AG09309 (cell line): ENCODE results near the gene DGKZ.

Experiments
- DNase-seq: peaks from one replicate; pipeline ENCODE4 v3.0.0-alpha.2; 2010; ENCODE audit warnings: low read depth
- H3K4me3 ChIP-seq: 2 replicates; pipeline ENCODE4 v1.5.1; 2011; ENCODE audit warnings: mild to moderate bottlenecking, low read depth, low read length, moderate library complexity; ENCODE audit not compliant: control insufficient read depth
- TF ChIP-seq, protein P1 (sequence below): IDR thresholded peaks from 2 replicates; pipeline ENCODE4 v1.5.1; 2011; ENCODE audit warnings: mild to moderate bottlenecking, low read depth, low read length, inconsistent platforms; ENCODE audit not compliant: insufficient read depth, control insufficient read depth; ENCODE audit errors: missing control alignments

The DGKZ gene

GRCh38 chr11:46327829-46328228 lies 19.4 kb upstream of the DGKZ start:
- no peak for DNase-seq
- TF ChIP-seq, protein P1, sequence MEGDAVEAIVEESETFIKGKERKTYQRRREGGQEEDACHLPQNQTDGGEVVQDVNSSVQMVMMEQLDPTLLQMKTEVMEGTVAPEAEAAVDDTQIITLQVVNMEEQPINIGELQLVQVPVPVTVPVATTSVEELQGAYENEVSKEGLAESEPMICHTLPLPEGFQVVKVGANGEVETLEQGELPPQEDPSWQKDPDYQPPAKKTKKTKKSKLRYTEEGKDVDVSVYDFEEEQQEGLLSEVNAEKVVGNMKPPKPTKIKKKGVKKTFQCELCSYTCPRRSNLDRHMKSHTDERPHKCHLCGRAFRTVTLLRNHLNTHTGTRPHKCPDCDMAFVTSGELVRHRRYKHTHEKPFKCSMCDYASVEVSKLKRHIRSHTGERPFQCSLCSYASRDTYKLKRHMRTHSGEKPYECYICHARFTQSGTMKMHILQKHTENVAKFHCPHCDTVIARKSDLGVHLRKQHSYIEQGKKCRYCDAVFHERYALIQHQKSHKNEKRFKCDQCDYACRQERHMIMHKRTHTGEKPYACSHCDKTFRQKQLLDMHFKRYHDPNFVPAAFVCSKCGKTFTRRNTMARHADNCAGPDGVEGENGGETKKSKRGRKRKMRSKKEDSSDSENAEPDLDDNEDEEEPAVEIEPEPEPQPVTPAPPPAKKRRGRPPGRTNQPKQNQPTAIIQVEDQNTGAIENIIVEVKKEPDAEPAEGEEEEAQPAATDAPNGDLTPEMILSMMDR, result no peak
- H3K4me3 ChIP-seq, result no peak overlapping the region

DNA sequence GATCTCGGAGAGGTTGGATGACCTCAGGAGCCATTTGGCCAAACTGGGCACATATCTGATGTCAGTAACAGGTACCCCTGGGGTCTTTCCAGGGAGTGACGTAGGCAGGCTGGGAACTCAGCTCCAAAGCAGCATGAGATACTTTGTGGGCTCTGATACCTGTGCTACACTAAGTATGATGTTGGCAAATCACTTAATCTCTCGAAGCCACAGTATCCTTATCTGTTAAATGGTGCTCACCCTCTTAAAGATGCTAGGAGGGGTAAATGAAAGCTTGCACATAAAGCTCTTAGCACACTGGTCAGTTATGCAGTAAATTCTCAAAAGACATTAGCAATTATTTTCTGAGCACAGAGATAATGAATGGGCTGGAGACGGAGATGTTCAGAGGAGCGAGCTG lies 17.1 kb upstream of the DGKZ start:
- DNase-seq, result no peak
- H3K4me3 ChIP-seq, result no peak overlapping the region
- TF ChIP-seq, protein P1, result no peak

DNA sequence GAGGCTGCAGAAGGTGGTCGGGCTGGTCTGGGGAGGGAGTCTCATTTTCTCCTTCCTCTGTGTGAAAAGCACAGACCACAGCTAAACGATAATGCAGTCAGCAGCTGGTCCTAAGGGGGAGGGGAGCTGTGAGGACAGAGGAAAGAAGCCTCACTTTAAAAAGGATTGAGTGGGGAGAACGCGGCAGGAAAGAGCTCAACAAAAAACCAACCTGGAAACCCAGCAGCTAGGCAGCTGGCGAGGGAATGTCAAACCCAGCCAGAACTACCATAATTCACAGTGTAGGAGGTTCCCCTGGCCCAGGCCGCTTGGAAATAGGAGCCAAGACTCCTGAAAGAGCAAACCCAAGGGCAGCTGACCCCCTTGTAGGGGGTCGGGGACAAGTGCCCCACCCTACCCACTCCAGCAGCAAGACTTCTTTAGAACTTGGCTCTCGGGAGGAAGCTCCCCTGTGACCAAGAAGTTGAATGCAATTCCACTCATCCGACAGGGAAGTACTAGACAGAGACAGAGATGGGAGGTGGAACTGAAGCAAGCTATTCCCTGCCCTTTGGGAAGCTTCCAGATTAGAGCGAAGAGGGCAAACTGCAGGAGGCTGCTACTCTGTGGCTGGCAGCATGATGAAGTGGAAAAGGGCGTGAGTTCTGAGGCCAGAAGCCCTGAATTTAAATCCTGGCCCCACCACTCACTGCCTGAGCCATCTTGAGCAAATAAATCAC lies 16.5 kb upstream of the DGKZ start:
- H3K4me3 ChIP-seq, result no peak overlapping the region
- TF ChIP-seq, protein P1, result no peak
- no peak for DNase-seq

DNA sequence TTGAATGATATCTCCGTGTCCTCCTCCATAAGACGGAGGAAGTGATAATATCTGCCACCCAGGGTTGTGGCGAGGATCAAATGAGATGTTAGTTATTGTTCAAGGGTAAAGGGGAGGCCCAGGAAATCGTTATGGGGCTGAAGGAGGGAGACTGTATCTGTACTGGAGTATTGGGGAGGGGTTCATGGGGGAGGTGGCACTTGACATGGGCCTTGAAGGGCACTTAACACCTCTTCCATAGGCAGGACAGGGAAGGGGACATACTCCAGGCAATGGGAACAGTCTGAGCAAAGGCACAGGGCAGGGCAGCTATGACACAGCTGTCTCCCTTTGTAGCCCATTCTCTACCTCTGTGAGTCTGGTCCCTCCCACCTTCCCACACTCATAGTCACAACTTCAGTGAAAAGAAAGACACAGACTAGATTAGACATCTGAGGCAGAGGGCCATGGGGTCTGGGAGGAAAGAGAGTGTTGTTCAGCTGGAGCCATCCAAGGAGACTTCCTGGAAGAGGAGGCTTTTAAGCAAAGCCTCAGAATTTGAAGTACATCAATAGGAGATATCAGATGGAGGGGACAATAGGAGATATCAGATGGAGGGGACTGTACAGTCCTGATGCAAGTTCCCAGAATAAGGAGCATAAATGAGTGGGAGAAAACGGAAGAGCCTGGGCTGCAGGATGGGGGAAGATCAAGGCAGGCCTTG lies 15.8 kb upstream of the DGKZ start:
- DNase-seq, result no peak
- H3K4me3 ChIP-seq, result no peak overlapping the region
- TF ChIP-seq, protein P1, result no peak

GRCh38 chr11:46332093-46332567 lies 15.1 kb upstream of the DGKZ start:
- DNase-seq, result no peak
- H3K4me3 ChIP-seq, result no peak overlapping the region
- TF ChIP-seq, protein P1, result no peak

DNA sequence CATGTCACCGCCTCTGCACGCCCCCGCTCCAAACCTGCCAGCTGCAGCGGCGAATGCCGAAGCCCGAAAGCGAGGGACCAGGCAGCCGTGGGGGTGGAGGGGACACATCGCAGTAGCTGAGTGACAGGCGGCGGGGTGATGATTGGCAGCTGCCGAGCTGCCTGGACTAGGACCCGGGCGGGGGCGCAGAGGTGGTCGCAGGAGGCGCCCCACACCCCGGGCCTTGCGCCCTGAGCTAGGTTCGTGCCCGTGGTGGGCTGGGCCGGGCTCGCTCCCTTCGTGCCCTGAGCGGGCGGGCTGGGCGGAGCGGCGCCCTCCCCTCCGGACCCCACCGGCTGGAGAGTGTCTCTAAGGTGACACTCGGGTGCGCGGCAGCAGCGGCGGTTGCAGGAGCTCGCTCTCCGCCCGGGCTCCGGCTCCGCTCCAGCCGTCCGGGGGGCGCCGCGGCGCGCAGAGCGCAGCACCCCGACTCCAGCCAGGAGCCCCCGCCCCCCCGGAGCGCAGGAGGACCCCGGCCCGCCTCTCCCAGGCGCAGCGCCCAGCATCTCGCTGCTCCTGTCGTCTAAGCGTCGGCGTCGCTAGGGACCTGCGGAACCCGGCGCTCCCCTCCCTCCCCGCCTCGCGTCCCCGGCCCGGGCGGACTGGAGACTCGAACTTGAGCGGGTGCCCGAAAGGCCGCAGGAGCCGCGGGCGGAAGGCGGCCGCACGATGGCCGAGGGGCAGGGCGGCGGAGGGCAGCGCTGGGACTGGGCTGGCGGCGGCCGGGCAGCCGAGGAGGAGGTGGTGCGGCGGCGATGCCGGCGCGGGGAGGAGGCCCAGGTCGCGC lies 14.5 kb upstream of the DGKZ start:
- TF ChIP-seq, protein P1, result no peak
- H3K4me3 ChIP-seq, result no peak overlapping the region
- DNase-seq, result no peak
